ENCODE data around the gene GPATCH2L. TPM values are rescaled to one million over a fixed set of nuclear protein-coding genes. Genes with fewer than 3 reads are reported as not detected.

Gene GPATCH2L
- total RNA-seq, 4 donors from 2014 or later, result 27.1 to 70.4 (median 56.1) TPM

- Histone ChIP-seq H3K9me3 (no peaks in the 10 kb centered on the region), H3K36me3 (no peaks in the 10 kb centered on the region), H3K27me3 (no peaks in the 10 kb centered on the region), H3K4me1 (no peaks in the 10 kb centered on the region), H3K27ac (no peak overlapping the region), H3K4me3 (no peak overlapping the region)
- TF ChIP-seq CTCF (IDR thresholded peaks at IDR 0.05) (no peak), POLR2A (IDR thresholded peaks at IDR 0.05) (no peak)
- no peak for DNase-seq
Observed at GRCh38 chr14:76217179-76217578, 65.5 kb downstream of the GPATCH2L start.

GRCh38 chr14:76218662-76219061 is 66.9 kb downstream of the GPATCH2L start:
- DNase-seq, result no peak

GRCh38 chr14:76219873-76220272 is 68.2 kb downstream of the GPATCH2L start:
- Histone ChIP-seq H3K4me3 (no peak overlapping the region), H3K9me3 (no peaks in the 10 kb centered on the region), H3K4me1 (no peaks in the 10 kb centered on the region), H3K36me3 (no peaks in the 10 kb centered on the region), H3K27ac (no peak overlapping the region), H3K27me3 (no peaks in the 10 kb centered on the region)
- no peak for DNase-seq
- TF ChIP-seq POLR2A (IDR thresholded peaks at IDR 0.05), result no peak
- no peak for TF ChIP-seq CTCF (IDR thresholded peaks at IDR 0.05)

More at GRCh38 chr14:76218662-76219061, 66.9 kb downstream of the GPATCH2L start:
- TF ChIP-seq POLR2A (IDR thresholded peaks at IDR 0.05) (no peak), CTCF (IDR thresholded peaks at IDR 0.05) (no peak)
- H3K4me1 ChIP-seq, result no peaks in the 10 kb centered on the region
- no peaks in the 10 kb centered on the region for H3K9me3 ChIP-seq
- H3K27me3 ChIP-seq, result no peaks in the 10 kb centered on the region
- no peak overlapping the region for H3K4me3 ChIP-seq
- no peak overlapping the region for H3K27ac ChIP-seq
- no peaks in the 10 kb centered on the region for H3K36me3 ChIP-seq

GRCh38 chr14:76227450-76228050 is 75.8 kb downstream of the GPATCH2L start:
- TF ChIP-seq POLR2A (IDR thresholded peaks at IDR 0.05) (no peak), CTCF (IDR thresholded peaks at IDR 0.05) (no peak)
- H3K9me3 ChIP-seq, result no peaks in the 10 kb centered on the region
- no peaks in the 10 kb centered on the region for H3K27me3 ChIP-seq
- H3K27ac ChIP-seq, result no peak overlapping the region
- no peaks in the 10 kb centered on the region for H3K4me1 ChIP-seq
- no peak for DNase-seq
- H3K36me3 ChIP-seq, result no peaks in the 10 kb centered on the region
- no peak overlapping the region for H3K4me3 ChIP-seq

GRCh38 chr14:76228138-76228537 is 76.4 kb downstream of the GPATCH2L start:
- DNase-seq, result no peak
- H3K4me3 ChIP-seq, result no peak overlapping the region
- no peaks in the 10 kb centered on the region for H3K4me1 ChIP-seq

More at GRCh38 chr14:76228138-76228537, 76.4 kb downstream of the GPATCH2L start:
- H3K9me3 ChIP-seq, result no peaks in the 10 kb centered on the region
- TF ChIP-seq CTCF (IDR thresholded peaks at IDR 0.05), result no peak
- TF ChIP-seq POLR2A (IDR thresholded peaks at IDR 0.05), result no peak
- no peaks in the 10 kb centered on the region for H3K27me3 ChIP-seq
- no peak overlapping the region for H3K27ac ChIP-seq
- no peaks in the 10 kb centered on the region for H3K36me3 ChIP-seq

Measured in Peyer's patch (tissue), 4 donors.